GM23248 (cell line): ENCODE results near the gene FRS3.

ENCODE experiments used
- EZH2 ChIP-seq: fragments of 200-600 bp; sonication (generic); IDR thresholded peaks from 2 replicates; pipeline ENCODE4 v1.6.1; 2018; ENCODE audit warnings: antibody characterized with exemption, mild to moderate bottlenecking; ENCODE audit not compliant: insufficient read depth, poor library complexity, severe bottlenecking
- EZH2phosphoT487 ChIP-seq: fragments of 200-600 bp; sonication (generic); IDR thresholded peaks from 2 replicates; pipeline ENCODE4 v1.6.1; 2018; ENCODE audit warnings: antibody characterized with exemption, moderate library complexity, mild to moderate bottlenecking, low read depth; ENCODE audit not compliant: insufficient read depth

DNA sequence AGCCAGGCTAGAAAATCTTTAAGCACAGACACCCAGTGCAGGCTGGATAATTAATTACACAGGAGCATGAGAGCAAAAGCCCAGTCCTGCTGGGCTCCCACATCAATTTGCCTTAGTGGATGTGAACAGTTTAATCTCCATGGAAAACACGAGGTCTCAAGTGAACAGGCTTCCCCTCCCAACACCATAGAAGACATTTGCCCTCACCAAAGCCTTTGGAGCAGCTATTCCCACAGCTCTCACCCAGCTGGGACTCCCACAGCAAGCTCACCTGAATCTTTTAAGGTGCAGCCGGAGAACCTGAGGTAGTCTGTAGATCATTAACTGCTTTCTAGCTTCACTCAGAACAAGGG, 19.8 kb upstream of the FRS3 start:
- TF ChIP-seq EZH2phosphoT487 (no peak), EZH2 (no peak)
